Umbilical cord (tissue), 2 donors: ENCODE results near the gene NPL. TPM values are rescaled to one million over a fixed set of nuclear protein-coding genes. Genes with fewer than 3 reads are reported as not detected.

Source experiments
- DNase-seq: peaks from one replicate; pipeline ENCODE4 v3.0.0-alpha.2; 2015; ENCODE audit warnings: low spot score
- total RNA-seq: library from RNA; depleted of rRNA; stranded (reverse); fragments of >200 nt; gene quantifications from one replicate; pipeline ENCODE4 v1.2.3, GENCODE V29; 2014; ENCODE audit warnings: low replicate concordance; ENCODE audit not compliant: insufficient read depth

NPL gene
- total RNA-seq, 1 donor from 2014 or later = 21.9 TPM

DNA sequence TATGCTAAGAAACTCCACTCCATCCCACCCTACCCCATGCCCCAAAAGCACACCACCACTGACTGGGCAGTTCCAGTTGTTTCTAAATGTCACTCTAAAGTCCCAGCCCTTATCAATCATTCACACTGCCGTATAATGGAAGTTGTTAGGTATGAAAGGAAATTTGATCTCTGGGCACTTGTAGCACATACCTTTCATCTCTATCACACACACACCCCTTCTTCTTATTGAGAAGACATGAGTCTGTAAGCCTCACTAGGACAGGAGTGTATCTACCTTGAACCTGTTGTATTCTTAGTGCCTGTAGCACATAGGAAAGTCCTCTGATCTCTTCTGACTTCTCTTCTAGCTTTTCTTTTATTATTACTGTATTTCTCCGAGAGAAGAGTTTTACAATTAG is 27.3 kb downstream of the NPL start:
- DNase-seq = no peak

DNA sequence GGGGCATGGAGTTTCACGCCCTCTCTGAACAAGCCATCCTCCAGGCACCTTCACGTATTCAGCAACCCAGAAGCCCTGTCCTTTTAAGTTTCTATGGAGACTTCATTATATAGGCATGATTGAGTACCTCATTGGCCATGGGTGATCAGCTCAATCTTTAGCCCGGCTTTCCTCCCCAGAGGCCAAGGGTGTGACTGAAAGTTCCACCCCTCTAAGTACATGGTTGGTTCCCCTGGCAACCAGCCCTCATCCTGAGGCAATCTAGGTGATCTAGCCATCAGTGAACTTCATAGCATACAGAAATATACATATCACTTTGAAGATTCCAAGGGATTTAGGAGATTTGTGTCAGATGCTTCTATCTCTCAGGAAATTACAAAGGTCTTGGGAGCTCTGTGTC is 28.2 kb downstream of the NPL start:
- DNase-seq = no peak

DNA sequence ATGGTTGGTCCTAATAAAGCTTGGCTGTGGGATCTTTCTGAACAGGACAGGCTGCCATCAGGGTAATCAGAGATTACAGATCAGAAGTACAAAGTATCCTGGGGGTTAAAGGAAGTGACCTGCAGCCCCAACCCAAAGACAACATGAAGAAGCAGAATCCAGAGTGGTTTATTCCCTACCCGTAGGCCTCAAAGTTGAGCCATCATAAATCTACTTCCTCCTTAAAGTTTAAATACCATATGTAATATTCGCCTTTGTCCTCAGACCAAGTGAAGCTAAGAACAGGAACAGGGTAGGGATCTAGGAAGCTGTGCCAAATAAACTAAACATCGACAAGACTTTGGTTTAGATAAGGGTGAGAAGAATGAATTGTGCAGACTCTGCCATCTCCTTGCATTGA is 33.6 kb downstream of the NPL start:
- no peak for DNase-seq

DNA sequence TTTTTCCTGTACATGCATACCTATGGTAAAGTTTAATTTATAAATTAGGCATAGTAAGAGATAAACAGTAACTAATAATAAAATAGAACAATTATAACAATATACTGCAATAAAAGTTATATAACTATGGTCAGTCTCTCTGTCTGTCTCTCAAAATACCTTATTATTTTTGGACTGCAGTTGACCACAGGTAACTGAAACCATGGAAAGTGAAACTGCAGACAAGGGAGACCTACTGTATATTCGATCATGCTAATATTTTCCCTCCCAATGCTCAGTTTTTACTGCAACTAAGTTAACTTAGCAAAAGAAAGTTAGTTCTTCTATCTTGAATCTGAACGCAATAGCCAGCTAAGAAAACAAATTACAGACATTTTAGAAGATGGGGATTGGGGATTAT is 37.3 kb downstream of the NPL start:
- no peak for DNase-seq

DNA sequence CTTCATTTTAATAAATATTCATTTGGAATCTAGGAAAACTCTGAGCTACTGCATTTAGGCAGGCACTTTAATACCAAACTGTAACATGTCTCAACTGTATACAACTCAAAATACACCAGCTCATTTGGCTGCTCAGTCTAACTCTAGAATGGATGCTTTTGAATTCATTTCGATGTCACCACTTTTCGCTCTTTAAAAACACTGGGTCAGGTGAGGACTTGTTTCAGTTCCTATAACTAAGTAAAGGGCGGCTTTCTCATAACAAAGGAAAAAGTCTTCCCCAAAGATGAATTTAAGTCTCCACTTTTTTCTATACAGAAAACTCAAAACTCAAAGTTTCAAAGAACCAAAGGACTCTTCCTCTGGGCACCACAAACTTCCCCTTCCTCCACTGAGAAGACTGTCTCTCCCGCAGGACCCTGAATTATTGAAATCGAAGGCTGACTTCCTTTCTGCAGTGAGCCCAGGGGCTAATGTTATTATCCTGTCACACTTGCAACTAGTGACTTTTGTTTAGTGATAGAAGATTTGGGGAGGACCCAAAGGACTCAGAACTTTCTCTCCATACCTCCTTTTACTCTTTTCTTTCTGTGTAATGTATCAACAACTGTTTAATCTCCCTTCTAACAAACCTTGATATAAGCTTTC is 39.8 kb downstream of the NPL start:
- no peak for DNase-seq

DNA sequence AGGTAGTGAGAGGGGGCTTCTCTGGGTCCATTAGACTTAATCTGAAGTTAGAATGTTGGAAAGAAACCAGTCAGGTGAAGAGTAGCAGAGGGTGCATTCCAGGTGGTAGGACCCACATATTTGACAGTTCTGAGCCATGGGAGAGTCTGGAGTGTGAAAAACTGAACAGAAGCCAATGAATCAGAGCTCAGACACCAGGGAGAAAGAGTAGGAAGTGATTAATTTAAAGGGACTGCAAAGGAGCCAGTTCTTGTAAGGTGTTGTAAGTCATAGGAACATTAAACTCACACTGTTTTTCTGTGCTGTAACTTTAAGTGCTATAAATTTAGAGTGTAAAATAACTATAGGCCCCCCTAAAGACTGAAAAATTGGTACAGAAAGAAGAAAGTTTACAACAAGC is 43.7 kb downstream of the NPL start:
- DNase-seq = no peak

DNA sequence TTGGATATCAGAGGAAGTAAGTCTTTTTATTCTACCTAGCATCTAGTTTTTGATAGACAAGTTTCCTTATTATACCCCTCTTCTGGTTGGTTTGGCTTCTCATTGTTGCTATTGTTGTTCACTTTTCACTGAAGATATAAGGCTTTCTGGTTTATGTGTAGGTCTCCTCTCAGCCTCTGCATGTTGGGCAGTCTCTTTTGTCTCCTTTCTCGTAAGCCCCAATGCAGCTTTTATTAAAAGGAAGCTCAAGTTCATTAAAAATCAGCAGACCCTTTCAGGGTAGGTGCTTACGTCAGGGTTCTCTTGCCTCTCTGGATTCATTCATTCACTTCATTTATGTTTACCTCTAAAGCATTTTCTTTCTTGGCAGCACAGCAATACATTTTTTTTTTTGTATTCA is 44.8 kb downstream of the NPL start:
- no peak for DNase-seq

DNA sequence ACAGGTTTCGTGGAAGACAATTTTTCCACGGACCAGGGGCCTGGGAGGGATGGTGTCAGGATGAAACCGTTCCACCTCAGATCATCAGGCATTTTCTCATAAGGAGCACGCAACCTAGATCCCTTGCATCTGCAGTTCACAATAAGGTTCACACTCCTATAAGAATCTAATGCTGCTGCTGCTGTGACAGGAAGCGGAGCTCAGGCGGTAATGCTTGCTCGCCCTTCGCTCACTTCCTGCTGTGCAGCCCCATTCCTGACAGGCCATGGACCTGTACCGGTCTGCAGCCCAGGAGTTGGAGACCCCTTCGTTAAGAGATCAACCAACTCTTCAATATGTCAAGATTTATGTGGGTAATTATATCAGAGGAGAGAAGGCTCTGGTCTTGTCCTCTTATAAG is 46.2 kb downstream of the NPL start:
- DNase-seq = no peak

DNA sequence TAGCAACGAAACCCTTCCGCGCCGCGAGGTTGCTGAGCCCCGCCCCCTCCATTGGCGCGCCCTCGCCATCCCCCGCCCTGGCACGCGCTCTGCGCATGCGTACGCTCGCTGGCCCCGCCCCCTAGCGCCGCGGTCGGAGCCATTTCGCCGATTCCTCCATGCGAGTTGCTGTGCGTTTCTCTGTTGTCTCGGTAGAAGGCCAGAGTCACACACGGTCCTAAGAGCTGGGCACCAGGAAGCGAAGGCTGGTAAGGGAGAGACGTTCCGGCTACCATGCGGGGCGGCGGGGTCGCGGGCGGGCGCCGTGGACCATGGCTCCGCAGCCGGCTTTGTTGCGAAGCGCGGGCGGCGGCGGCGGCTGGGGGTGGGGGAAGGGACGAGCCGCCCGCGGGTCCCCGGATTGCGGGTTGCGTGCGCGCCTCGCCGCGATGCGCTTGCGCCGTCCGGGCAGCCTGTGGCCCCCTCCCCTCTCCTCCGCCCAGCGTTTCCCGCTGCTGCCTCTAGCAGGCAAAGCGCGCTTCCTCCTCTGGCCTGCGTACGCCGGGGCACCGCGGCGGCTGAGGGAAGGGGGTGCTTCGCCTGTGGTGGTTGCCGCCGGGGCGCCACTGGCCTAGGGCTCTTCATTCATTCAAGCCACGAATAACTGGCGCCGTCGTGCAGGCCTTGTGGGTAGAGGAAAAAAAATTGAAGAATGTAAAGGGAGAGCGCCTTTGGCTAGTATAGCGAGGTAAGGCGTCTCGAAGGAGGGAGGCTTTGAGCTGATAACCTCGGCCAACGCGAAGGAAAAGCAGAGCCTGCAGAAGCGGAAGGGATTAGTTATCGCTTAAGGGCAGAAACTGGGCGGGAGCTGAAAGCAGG is 49.9 kb downstream of the NPL start, which contains the start of gene DHX9:
Gene DHX9 (plus strand): TSS at position 139 of the 858 bp plus-strand sequence. CDS start 3,220 bp downstream, outside the sequence.
- DNase-seq = peak; percentile 94

DNA sequence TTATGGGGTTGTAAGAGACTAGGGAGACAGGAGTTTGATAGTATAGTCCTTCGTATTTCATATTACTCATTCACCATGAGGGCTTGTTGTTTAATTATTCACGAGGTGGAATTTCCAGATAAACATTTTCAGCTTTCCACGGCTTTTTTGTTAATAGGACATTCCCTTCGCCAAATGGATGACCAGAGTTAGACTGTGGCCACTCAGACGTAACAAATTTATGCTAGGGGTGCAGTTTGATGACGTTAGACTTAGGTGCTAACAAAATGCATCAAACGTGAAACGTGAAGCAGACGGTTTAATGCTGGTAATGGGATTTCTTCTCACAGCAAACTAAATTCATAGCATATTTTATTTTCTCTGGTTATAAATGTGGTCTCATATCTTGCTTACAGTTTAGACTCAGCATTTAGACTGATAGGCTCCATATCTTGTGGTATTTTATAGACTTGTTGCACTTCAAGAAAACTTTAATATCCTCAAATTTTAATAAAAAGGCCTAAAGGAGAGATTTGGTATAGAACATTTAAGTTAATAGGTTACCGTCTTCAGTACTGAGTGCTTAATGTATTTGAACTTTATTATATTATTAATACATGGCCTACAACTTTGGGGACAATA is 51.9 kb downstream of the NPL start:
- no peak for DNase-seq

DNA sequence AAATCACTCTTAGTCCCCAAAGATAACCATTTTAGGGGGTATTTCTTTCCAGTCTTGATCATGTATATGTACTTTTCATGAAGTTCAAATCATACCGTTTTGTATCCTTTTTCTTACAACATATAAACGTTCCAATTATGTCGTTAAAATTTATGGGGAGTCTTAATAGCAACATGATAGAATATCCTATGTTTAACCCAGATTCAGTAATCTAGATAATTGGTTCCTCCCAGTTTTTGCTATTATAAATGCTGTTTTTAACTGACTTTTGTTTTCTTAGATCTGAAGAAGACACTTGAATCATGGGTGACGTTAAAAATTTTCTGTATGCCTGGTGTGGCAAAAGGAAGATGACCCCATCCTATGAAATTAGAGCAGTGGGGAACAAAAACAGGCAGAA is 52.7 kb downstream of the NPL start:
- DNase-seq = no peak

DNA sequence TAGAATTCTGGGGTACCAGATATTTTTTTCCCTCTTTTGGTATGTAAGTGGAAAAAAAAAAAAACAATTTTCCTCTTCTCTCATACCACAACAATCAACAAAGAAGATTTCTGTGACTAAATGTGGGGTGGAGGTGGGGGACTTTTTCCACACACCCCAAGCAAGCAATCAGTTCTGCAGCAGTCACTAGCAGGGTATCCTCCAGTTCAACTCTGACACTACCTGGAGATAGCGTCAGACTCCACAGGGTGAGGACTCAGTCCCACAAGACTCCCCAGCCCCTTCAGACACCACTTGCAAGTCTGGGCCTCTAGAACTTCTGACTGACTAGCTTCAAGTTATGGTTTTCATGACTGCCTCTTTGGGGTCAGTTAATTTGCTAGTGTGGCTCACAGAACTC is 55.8 kb downstream of the NPL start:
- DNase-seq = no peak

DNA sequence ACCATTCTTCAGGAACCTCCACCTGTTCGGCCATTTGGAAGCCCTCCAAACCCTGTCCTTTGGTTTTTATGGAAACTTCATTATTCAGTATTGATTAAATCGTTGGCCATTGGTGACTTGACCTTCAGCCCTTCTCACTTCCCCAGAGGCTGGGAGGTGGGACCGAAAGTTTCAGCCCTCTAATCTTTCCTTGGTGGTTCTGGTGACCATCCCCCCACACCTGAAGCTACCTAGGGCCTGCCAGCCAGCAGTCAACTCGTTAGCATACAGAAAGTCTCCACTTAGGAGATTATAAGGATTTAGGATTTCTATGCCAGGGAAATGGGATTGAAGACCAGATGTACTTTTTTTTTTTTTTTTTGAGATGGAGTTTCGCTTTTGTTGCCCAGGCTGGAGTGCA is 56.3 kb downstream of the NPL start:
- no peak for DNase-seq

DNA sequence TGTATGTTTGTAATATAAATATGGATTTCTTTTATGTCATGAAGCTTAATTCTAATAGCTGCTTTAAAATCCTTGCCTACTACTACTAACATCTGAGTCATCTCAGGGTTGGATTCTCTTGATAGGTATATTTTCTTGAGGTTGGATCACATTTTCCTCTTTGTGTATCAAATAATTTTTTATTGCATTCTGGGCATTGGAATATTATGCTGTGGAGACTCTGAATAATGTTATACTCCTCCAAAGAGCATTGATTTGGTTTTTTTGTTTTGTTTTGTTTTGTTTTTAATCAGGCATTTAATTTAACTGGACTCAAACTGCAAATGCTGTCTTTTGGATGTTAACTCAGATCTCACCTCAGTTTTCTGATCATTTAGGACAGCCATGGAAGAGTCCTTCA is 57.5 kb downstream of the NPL start:
- DNase-seq = no peak

DNA sequence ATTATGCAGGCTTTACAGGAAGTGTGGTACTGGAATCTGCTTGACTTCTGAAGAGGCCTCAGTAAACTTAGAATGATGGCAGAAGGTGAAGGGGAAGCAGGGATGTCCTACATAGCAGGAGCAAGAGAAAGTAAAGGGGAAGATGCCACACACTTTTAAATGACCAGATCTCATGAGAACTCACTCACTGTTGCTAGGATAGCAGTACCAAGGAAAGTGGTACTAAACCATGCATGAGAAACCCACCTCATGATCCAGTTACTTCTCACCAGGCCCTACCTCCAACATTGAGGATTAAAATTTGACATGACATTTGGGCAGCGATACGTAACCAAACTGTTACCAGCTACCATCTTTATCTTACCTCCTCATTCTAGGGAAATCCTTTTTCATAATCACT is 59.2 kb downstream of the NPL start:
- DNase-seq = no peak

DNA sequence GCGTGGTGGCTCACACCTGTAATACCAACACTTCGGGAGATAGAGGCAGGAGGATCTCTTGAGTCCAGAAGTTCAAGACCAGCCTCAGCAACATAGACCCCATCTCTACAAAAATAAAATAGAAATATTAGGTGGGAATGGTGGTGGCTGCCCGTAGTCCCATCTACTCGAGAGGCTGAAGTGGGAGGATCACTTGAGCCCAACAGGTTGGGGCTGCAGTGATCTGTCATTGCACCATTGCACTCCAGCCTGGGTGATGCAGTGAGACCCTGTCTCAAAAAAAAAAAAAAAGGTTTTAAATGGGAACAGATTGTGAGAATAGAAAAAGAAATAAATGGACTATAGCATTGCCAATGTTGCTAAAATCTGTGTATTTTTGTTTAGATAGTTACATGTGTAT is 60.7 kb downstream of the NPL start:
- DNase-seq = no peak

DNA sequence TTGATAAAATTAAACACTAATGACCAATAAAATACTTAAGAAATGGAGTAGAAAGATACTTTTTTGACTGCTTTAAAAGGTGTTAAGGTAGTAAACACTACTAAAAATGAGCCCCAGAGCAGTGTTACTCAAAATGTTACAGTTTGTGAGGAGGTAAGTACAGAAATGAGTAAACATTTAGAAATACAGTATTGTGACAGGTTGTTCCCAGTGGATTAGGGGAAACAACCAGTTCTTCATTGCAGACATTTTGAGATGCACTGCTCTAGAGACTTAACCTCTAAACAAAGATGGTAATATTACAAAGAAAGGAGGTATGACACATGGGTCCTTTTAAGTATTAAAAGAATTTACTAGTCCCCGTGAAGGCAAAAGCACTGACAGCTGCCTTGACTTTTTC is 62.3 kb downstream of the NPL start:
- no peak for DNase-seq

DNA sequence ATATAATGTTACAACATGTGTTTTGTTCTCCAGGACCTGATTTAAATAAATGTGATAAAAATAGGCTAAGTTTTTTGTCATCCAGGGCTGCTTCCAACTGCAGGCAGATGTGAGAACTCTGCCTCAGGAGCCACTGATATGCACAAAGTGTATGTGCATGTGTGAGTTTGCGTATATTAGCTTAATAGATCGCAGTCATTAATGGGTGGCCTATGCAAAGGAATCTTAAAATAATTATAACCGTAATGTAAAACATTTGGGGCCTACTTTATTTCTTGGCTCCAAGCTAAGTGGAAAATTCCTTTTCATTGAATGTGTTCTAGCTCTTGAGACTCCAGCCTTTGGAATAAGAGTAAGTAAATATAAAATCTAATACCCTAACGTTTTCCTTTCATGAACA is 66.3 kb downstream of the NPL start:
- DNase-seq = no peak

DNA sequence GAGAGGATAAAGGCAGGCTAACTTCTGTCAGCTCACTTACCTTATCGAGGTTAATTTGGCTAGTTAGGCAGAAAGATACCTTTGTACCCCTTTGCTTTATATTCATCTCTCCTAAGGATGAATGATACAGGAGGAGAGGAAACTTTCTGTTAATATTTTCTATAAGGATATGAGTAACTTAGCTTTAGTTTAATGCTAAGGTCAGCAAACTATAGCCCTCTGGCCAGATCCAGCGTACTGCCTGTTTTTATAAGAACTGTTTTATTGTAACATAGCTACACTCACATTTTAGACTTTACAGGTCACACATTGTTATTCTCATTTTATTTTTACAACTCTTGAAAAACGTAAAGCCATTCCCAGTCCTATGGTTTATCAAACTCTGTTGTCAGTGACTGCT is 67.6 kb downstream of the NPL start:
- no peak for DNase-seq

DNA sequence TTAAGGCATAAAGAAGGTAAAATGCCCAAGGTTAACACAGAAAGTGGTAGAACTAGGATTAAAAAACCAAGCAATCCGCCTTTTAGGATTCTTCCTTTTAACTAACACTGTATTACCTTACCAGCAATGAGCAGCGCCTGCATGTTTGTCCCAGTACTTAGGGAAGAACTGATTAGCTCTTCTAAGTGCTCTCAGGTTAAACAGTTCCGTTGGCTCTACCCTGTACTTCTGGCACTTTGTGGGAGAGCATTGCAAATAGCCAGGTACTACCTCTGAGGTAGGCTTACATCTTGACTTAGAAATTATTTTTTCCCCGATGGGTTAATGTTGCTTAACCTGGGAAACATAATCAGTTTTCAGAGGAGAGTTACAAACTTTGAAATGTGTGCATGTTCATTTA is 71.1 kb downstream of the NPL start:
- no peak for DNase-seq

DNA sequence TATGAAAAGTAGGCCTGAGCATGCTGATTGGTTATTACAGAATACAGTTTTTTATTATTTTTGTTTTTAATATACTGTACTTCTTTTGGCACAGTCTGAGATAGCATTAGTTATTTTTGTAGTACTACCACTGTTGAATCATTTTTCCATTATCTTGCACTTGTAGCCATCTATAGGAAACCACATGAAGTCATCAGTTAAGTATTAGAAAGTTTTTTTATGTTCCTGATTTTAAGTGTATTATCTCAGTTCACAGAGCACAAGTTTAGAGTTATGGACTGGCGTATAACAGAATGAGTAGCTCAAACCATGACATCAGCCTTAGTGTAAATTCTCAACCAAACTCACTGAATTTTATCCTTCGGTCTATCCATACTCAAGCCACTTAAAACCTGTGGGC is 72.4 kb downstream of the NPL start:
- DNase-seq = no peak

DNA sequence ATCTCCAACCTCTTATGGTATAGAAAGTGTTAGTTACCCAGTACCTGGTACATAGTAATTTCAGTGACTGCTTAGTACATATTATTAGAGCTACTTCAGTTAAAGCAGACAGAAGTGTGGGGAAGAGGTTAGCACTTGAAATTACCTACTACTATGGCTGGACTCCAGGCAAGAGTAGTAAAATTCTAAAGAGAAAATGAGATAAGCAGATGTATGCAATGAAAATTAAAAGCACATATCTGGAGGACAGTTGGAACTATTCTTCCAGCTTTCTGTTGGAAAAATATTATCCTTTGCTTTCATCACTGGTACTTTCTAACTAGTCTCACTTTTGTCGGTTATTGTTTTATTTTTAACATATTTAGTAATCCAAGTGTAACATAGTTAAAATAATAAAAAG is 73.3 kb downstream of the NPL start:
- no peak for DNase-seq

DNA sequence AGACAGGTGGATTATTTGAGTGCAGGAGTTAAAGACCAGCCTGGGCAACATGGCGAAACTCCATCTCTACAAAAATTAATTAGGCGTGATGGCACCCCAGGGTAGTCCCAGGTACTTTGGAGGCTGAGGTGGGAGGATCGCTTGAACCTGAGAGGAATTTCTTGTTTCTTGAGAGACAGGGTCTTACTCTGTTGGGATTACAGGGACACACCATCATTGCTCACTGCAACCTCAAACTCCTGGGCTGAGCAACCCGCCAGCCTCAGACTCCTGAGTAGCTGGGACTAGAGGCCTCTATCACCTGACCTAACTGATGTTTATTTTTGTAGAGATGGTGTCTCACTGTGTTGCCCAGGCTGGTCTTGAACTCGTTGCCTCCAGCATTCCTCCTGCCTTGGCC is 74.4 kb downstream of the NPL start:
- DNase-seq = no peak
